ENCODE measurements around the gene FCHO2.

DNA sequence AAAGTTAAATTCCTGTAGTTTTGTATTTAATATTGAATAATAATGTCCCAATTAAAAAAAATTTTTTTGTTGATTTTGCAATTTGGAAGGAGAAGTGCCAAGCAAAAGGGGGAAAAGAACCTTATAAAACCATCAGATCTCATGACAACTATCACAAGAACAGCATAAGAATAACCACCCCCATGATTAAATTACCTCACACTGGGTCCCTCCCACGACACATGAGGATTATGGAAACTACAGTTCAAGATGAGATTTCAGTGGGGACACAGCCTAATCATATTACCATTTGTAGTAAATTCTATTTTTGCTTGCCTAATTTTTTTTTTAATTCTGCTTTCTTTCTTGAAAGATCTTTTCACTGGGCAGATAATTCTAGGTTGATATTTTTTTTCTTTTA lies 33.4 kb upstream of the FCHO2 start:
- TF ChIP-seq CTCF (IDR thresholded peaks at IDR 0.05; ENCODE audit: insufficient read depth, low read length, poor library complexity, severe bottlenecking) (no peak), EZH2phosphoT487 (conservative IDR thresholded peaks at IDR 0.05; ENCODE audit: low read length) (no peak)

All from SU-DHL-6 (cell line).